ENCODE results near the gene JMY.

DNA sequence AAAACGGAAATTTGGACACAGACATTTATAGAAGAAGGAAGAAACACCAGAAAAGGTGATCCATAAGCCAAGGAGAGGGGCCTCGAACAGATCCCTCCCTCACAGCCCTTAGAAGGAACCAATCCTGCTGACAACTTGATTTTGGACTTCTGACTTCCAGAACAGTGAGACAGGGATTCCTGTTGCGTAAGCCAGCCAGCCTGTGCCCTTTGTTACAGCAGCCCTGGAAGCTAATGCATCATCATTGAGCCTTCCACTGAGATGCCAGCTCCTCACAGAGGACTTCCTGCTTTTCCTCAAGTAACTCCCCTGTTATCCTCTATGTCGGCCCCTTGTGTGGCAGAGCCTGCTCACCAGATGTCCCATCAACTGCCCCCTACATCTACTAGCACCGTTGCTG is 94.1 kb downstream of the JMY start:
- TF ChIP-seq, protein P1, sequence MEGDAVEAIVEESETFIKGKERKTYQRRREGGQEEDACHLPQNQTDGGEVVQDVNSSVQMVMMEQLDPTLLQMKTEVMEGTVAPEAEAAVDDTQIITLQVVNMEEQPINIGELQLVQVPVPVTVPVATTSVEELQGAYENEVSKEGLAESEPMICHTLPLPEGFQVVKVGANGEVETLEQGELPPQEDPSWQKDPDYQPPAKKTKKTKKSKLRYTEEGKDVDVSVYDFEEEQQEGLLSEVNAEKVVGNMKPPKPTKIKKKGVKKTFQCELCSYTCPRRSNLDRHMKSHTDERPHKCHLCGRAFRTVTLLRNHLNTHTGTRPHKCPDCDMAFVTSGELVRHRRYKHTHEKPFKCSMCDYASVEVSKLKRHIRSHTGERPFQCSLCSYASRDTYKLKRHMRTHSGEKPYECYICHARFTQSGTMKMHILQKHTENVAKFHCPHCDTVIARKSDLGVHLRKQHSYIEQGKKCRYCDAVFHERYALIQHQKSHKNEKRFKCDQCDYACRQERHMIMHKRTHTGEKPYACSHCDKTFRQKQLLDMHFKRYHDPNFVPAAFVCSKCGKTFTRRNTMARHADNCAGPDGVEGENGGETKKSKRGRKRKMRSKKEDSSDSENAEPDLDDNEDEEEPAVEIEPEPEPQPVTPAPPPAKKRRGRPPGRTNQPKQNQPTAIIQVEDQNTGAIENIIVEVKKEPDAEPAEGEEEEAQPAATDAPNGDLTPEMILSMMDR (IDR thresholded peaks at IDR 0.05; ENCODE audit: insufficient read depth, low read depth, low read length): no peak
- no peak for TF ChIP-seq EZH2 (IDR thresholded peaks at IDR 0.05; ENCODE audit: insufficient read depth, low read length)

Measured in astrocyte (in vitro differentiated cells and primary cell).